DND-41 (cell line): ENCODE results near the gene ANXA4.

ENCODE experiments used
- ATAC-seq: fragments of 200-7000 bp; cut with Tn5 transposase; 3 replicates; pipeline ENCODE4 v1.9.1; 2021; ENCODE audit warnings: low read depth; ENCODE audit not compliant: insufficient read depth
- DNase-seq: peaks from one replicate; pipeline ENCODE4 v3.0.0-alpha.2; 2020
- H2AFZ ChIP-seq: 2 replicates; pipeline ENCODE4 v1.6.0; 2012; ENCODE audit warnings: low read depth, low read length
- H3K27ac ChIP-seq: 2 replicates; pipeline ENCODE4 v1.5.1; 2012; ENCODE audit warnings: low read length, inconsistent platforms
- H3K27me3 ChIP-seq: fragments of 200-600 bp; sonication (generic); 2 replicates; pipeline ENCODE4 v1.6.0; 2012; ENCODE audit warnings: low read length, mild to moderate bottlenecking, inconsistent platforms; ENCODE audit not compliant: insufficient read depth, poor library complexity
- H3K36me3 ChIP-seq: 2 replicates; pipeline ENCODE4 v1.5.1; 2012; ENCODE audit warnings: low read length, inconsistent platforms; ENCODE audit not compliant: insufficient read depth
- H3K4me1 ChIP-seq: 2 replicates; pipeline ENCODE4 v1.5.1; 2012; ENCODE audit warnings: mild to moderate bottlenecking, low read length; ENCODE audit not compliant: insufficient read depth
- H3K4me2 ChIP-seq: 2 replicates; pipeline ENCODE4 v1.6.0; 2012; ENCODE audit warnings: mild to moderate bottlenecking, moderate library complexity, low read length, inconsistent platforms; ENCODE audit not compliant: insufficient read depth
- H3K4me3 ChIP-seq, 2 experiments: fragments of 200-600 bp in 1 of 2; shearing (Covaris generic) in 1 of 2; 2 replicates each; pipeline ENCODE4 v1.5.1; 2012 to 2016; ENCODE audit warnings: inconsistent platforms in 2 of 2, low read length in 2 of 2, mild to moderate bottlenecking in 2 of 2, low read depth in 1 of 2, moderate library complexity in 1 of 2
- H3K79me2 ChIP-seq: 2 replicates; pipeline ENCODE4 v1.6.0; 2012; ENCODE audit warnings: low read length, inconsistent platforms; ENCODE audit not compliant: insufficient read depth
- H3K9ac ChIP-seq: 2 replicates; pipeline ENCODE4 v1.6.0; 2012; ENCODE audit warnings: low read depth, mild to moderate bottlenecking, inconsistent platforms, low read length, moderate library complexity
- H3K9me3 ChIP-seq: 2 replicates; pipeline ENCODE4 v1.5.1; 2012; ENCODE audit warnings: low read length, moderate library complexity, mild to moderate bottlenecking, inconsistent platforms; ENCODE audit not compliant: insufficient read depth, severe bottlenecking
- H4K20me1 ChIP-seq: 2 replicates; pipeline ENCODE4 v1.6.0; 2012; ENCODE audit warnings: low read length; ENCODE audit not compliant: insufficient read depth
- EZH2 ChIP-seq: IDR thresholded peaks from 3 replicates; pipeline ENCODE4 v1.6.1; 2012; ENCODE audit warnings: borderline replicate concordance, low read depth, mild to moderate bottlenecking, moderate library complexity, low read length, inconsistent platforms; ENCODE audit not compliant: severe bottlenecking
- TF ChIP-seq, protein P1 (sequence below): IDR thresholded peaks from 2 replicates; pipeline ENCODE4 v1.5.1; 2012; ENCODE audit warnings: borderline replicate concordance, low read length, moderate library complexity, mild to moderate bottlenecking; ENCODE audit not compliant: poor library complexity, severe bottlenecking; ENCODE audit errors: extremely low read depth

Gene ANXA4

DNA sequence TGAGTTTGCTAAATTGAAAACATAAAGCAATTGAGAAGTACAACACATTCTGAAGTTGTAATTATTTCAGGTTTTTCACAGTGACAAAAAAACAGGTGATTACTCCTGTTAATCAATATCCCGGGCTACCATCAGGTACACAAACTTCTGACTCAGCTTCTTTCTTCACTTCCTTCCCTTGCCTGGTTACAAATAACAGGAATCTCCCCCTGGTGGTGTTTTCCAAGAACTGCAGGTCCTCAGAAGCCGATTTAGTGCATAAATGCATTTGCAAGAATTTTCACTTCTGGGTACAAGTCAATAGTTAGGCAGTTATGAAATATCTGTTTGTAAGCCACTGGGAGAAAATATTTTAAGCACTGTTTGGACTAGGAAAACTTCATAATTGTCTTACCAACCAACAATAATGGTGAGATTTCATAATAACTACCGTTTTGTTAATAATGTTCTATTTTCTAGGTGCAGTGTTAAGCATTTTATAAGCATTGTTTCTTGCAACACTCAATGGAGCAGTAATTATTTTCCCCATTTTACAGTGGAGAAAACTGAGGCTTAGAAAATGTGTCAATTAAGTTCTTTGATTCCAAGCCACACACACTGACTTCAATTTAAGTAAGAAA lies 75.1 kb downstream of the ANXA4 start:
- Histone ChIP-seq H2AFZ (no peak overlapping the region), H3K9ac (no peak overlapping the region), H3K27me3 (no peaks in the 10 kb centered on the region), H3K4me2 (no peak overlapping the region), H4K20me1 (no peaks in the 10 kb centered on the region), H3K4me3 (no peak overlapping the region), H3K79me2 (no peaks in the 10 kb centered on the region), H3K27ac (no peak overlapping the region), H3K4me1 (no peaks in the 10 kb centered on the region), H3K36me3 (peaks cover 12% of the 10 kb centered on the region; the same call in 1 of the 2 replicates), H3K9me3 (no peaks in the 10 kb centered on the region)
- peak; percentile 83 for ATAC-seq
- TF ChIP-seq, protein P1, sequence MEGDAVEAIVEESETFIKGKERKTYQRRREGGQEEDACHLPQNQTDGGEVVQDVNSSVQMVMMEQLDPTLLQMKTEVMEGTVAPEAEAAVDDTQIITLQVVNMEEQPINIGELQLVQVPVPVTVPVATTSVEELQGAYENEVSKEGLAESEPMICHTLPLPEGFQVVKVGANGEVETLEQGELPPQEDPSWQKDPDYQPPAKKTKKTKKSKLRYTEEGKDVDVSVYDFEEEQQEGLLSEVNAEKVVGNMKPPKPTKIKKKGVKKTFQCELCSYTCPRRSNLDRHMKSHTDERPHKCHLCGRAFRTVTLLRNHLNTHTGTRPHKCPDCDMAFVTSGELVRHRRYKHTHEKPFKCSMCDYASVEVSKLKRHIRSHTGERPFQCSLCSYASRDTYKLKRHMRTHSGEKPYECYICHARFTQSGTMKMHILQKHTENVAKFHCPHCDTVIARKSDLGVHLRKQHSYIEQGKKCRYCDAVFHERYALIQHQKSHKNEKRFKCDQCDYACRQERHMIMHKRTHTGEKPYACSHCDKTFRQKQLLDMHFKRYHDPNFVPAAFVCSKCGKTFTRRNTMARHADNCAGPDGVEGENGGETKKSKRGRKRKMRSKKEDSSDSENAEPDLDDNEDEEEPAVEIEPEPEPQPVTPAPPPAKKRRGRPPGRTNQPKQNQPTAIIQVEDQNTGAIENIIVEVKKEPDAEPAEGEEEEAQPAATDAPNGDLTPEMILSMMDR: peak; percentile 87
- no peak for TF ChIP-seq EZH2
- DNase-seq: peak; percentile 79

DNA sequence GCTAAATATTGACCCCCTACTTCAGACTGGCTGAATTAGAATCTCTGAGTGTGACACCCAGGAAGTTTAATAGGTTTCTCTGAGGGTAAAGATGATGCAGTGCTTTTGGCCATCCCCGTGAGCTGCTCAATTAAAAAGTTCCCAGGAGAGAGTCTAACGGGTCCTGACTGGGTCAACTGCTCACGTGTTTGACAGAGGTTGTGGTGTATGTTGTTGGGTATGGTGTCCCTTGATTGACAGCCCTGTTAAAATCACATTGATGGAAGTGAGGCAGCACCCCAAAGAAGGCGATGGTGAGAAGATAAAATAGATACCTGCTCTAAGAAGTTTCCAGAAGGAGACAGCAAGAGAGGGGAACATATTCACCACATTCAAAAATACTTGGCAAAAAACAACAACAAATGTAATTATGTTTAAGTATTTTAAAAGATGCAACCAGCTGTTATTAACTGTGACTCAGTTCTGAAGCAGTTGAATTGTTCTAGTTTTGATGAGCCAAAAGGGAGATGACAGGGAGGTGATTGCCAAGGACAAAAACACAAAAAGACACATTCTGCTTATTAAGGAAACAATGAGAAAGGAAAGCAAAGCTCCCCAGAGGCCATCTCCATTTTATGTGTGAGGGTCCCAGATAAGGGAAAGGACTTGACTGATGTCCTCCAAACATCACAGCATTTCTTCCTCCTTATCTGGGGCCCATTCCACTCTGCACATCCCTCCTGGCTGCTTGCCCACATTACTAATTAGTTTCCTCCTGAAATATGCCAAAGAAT lies 76.0 kb downstream of the ANXA4 start:
- H3K9ac ChIP-seq: no peak overlapping the region
- TF ChIP-seq, protein P1: no peak
- no peak for TF ChIP-seq EZH2
- no peaks in the 10 kb centered on the region for H3K79me2 ChIP-seq
- ATAC-seq: no peak
- H3K9me3 ChIP-seq: no peaks in the 10 kb centered on the region
- DNase-seq: no peak
- no peaks in the 10 kb centered on the region for H3K4me1 ChIP-seq
- no peak overlapping the region for H2AFZ ChIP-seq
- H3K4me3 ChIP-seq: no peak overlapping the region
- H4K20me1 ChIP-seq: no peaks in the 10 kb centered on the region
- no peak overlapping the region for H3K27ac ChIP-seq
- H3K36me3 ChIP-seq: peaks cover 12% of the 10 kb centered on the region; the same call in 1 of the 2 replicates
- no peak overlapping the region for H3K4me2 ChIP-seq
- no peaks in the 10 kb centered on the region for H3K27me3 ChIP-seq

DNA sequence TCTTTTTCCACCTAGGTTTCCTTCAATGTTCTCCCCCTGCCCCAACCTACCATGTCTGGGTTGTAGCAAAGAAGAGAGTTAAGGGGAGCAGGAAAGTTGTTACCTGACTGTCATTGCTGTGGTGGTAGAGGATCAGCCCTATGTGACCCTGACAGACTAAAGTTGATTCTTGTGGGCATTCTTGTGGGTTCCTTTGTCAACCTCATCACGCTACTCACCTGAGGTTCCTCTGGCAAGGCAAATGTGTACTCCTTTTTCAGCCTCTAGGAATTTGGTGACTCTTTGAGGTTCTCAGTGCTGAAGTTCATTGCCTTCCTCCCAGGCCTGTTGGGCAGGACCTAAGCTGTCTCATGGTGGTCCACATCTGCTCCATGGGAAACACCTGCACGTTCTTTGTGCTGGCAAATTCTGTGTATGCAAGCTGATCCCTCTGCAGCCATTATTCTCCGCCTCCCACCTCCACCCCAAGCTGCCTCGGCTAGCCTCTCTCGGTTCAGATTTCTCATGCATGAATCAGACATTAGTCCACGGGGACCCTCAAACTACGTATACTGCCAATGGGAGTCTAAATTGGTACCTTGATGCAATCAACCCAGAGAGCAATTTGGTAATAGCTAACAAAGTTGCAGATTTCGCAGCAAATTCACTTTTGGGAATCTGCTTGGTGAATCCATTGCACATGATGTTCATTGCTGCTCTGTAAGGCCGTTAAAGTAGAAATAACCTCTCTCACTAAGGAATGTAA lies 86.0 kb downstream of the ANXA4 start:
- ATAC-seq (no peak), DNase-seq (no peak)
- peak overlapping the region; percentile 92 for H3K27ac ChIP-seq
- H3K4me1 ChIP-seq: peaks cover 59% of the 10 kb centered on the region
- H3K4me2 ChIP-seq: peak overlapping the region; percentile 75
- no peak overlapping the region for H3K9ac ChIP-seq
- no peaks in the 10 kb centered on the region for H3K9me3 ChIP-seq
- H3K4me3 ChIP-seq: no peak overlapping the region
- H2AFZ ChIP-seq: peak overlapping the region; percentile 94
- TF ChIP-seq, protein P1: no peak
- TF ChIP-seq EZH2: no peak
- H3K79me2 ChIP-seq: peaks cover 35% of the 10 kb centered on the region
- H3K36me3 ChIP-seq: peaks cover 20% of the 10 kb centered on the region
- H3K27me3 ChIP-seq: no peaks in the 10 kb centered on the region
- peaks cover 17% of the 10 kb centered on the region for H4K20me1 ChIP-seq
